ENCODE data around the gene MRGPRF.
A peak's percentile ranks its signal among the peaks of the same experiment; 100 is the strongest.
"Not testable (repeated sequence)": the region's sequence is repeated elsewhere in the genome, so short reads cannot be mapped to it uniquely, and the experiment has no call there.

Gene MRGPRF

DNA sequence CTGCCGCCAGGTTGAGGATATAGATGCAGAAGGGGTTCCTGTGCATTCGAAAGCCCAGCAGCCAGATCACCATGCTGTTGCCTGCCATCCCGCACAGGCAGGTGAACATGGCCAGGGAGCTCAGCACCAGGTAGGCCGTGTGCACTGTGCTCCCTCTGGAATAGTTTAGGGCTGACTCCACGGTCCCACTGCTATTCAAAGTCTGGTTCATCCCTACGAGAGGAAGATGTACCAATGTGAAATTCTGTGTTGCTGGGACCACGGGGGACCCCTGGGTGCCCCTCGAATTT is 32.3 kb downstream of the MRGPRF start, which contains the start of gene MRGPRD:
MRGPRD (minus strand) TSS at position 211 of the 290 bp plus-strand sequence; CDS start at position 211, 0 bp downstream.
- no peak for DNase-seq

DNA sequence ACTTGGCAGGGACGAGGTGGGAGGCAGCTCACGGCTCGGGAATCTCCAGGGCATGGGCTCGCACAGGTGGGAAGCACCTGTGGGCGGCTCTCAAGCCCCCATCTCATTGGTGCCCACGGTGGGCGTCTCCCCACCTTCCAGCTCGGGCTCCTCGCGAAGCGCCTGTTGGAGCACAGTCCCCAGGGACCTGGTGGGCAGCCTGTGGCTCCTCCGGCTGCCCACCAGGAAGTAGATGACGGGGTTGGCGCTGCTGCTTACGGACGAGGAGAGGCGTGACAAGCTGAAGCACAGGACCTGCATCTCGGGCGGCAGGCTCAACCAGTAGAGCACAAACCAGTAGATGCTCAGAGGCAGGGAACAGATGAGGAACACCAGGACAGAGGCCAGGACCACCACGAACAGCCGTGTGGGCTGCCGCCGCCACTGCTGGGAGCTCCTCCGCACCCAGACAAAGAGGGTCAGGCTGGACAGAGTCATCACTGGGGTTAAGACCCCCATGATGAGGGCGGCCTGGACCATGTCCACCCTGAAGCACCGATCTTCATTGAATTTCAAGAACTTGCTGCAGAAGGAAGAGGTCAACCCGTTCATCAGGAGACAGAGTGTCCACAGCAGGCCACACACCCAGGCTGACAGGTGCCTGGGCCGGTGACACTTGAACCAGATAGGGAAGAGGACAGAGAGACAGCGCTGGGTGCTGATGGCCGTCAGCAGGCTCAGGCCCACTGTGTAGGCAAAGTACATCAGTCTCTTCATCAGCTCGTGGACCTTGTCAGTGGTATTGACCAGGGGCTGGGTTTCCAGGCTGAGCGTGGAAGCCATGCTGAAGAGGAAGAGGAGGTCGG is 32.9 kb downstream of the MRGPRF start:
- DNase-seq, result no peak

DNA sequence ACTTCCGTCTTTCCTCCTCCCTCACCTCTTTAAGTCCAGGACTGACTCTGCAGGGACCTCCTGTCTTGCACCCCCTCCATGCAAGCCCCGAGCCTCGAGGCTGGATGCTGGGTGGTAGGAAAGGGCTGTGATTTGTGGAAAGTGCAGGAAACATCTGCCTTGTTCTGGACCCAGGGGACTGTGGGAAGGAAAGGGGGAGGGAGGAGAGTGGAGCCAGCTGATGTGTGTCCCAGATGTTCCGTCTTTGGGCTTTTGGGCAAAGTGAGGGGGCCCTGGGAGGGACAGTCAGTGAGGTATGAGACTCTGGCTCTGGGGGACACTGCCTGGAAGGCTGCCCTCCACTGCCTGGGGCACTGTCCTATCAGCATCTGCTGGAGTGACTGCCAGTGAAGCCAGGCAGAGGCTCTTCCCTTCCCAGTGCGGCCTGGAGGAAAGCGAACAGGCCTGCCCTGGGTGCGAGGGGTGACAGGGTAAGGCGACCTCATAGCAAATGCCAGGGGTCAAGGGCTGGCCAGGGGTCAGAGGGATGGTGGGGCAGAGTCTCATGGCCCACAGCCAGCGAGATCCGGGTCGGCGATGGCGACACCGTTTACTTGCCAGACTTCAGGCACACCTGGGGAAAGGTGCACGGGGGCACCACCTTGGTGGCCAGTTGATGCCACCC is 34.0 kb downstream of the MRGPRF start:
- no peak for DNase-seq

DNA sequence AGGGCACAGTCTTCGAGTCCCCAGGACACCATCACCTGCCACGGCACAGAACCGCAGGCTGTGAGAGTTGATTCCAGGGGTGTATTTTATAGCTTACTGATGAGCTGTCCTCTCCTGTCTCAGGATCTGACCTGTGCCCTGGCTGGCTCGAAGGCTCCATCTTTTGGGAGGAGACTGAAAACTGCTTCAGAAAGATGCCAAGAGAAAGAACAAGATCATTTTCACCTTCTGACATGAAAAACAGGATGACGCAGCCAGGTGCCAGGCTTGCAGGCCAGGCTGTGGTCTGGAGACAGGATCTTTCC is 34.5 kb downstream of the MRGPRF start:
- DNase-seq, result no peak

DNA sequence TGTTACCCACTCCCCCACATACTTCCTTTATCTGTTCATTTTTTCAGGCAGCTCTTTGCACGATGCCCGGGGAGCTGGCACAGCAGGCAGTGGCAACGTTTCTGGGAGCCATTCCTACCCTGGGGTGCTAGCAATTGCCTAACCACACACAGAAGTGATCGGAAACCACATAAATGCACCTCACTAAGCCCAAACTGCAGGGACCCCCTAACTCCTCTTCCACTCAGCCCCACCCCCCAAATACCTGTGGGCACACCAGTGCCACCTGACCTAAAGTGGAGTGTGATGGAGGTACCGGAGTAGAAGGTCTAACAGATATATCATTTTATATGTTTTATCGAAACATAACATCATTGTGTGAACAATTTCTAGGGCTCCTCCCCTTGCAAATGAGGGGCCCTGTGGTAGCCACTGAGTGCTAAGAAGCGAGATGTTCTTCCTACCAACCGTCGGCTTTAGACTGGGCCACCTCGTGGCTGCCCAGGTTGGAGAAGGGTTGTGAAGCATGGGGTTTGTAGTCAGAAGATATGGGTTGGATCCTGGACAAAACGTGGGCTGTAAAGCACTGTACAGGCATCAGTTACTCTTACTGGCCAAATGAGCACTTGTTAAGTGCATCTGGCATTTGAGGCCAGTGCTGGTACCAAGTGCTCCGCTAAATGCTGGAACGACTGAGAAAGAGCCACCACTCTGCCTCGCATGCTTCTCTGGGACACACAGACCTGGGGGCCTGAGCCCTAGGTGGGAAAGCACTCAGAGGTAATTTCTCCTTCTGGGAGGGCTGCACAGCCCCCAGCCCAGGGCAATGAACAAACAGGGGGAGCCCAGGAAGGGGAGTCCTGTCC is 35.0 kb downstream of the MRGPRF start:
- no peak for DNase-seq

DNA sequence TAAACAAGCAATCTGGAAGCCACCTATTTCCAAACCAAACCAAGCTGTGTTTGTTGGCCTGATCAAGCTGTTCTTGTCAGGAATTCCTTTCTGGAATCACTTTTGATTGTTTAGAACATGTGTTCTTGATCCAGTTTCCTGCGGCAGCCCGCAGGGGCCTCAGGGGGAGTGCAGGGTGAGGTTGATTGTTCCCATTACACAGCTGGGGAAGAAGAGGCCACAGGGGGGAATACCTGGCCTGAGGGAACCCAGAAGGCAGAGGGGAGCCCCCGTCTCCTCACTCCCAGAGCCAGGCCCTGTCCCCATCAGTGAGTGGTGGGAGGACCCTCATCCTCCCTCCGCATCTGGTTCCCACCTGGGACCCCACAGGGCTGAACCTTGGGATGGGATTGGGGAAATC is 36.5 kb downstream of the MRGPRF start:
- DNase-seq, result no peak

DNA sequence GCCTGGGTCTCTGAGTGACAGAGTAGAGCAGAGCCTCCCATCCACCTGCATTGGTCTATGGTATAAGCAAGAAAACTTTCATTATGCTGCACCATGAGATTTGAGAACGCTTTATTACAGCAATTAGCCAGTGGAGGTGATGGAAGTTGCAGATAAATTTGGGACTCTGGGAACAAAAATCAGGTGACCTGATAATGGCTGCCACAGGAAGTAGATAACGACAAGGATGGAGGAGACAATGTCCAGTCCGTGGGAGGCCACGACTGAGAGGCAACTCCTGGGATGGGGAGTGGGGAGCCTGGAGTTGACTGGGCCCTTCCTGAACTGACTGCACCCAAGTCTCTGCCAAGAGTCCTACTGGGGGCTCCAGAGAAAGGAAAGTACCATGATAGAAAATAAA is 37.0 kb downstream of the MRGPRF start:
- no peak for DNase-seq

DNA sequence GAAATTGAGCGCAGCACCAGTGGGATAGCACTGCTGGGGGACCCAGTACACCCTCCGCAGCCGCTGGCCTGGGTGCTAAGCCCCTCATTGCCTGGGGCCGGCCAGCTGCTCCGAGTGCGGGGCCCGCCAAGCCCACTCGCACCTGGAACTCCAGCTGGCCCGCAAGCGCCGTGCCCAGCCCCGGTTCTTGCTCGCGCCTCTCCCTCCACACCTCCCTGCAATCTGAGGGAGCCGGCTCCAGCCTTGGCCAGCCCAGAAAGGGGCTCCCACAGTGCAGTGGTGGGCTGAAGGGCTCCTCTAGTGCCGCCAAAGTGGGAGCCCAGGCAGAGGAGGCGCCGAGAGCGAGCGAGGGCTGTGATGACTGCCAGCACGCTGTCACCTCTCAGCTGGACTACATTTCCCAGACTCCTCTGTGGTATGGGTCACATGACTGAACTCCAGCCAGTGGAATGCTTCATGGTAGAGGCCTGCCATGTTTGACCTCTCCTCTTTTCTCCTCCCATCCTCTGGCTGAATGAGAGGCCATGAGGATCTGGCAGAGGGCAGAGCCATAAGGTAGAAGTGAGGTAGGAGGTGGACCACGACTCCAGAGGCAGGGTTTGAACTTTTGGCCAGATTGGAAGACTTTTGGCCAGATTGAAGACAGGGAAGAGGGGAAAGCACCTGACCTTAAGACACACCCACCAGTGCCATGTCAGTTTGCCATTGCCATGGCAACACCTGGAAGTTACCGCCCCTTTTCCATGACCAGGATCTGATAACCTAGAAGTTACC is 38.4 kb downstream of the MRGPRF start:
- peak; percentile 31 to 38 (median 34) for DNase-seq

DNA sequence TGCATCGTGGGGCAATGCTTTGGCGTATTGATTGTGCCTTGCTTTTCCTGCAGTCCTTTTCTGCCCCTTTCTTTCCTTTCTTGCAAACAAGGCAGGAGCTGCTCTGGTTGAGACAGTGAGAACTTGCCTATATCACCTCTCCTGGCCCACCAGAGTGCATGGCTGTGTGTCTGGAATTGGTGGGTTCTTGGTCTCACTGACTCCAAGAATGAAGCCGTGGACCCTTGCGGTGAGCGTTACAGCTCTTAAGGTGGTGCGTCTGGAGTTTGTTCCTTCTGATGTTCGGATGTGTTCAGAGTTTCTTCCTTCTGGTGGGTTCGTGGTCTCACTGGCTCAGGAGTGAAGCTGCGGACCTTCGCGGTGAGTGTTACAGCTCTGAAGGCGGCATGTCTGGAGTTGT is 39.3 kb downstream of the MRGPRF start:
- not testable (repeated sequence) for DNase-seq

DNA sequence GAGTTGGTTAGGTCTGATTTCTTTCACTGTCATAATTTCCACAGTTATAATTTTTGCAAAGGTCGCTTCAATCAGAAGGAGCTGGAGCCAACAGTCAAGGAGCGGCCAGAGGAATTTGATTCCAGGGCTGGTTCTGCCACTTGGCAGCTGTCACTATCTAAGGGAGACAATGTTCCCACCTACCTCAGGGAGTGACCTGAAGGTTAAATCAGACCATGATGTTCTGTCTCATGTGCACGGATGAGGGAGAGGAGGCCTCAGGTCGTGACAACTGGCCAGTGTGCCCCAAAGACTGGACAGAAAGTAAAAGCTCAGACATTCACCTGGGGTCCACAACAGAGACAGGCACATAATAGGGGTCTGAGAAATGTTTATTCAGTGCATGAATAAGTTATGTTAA is 39.8 kb downstream of the MRGPRF start:
- DNase-seq, result no peak

DNA sequence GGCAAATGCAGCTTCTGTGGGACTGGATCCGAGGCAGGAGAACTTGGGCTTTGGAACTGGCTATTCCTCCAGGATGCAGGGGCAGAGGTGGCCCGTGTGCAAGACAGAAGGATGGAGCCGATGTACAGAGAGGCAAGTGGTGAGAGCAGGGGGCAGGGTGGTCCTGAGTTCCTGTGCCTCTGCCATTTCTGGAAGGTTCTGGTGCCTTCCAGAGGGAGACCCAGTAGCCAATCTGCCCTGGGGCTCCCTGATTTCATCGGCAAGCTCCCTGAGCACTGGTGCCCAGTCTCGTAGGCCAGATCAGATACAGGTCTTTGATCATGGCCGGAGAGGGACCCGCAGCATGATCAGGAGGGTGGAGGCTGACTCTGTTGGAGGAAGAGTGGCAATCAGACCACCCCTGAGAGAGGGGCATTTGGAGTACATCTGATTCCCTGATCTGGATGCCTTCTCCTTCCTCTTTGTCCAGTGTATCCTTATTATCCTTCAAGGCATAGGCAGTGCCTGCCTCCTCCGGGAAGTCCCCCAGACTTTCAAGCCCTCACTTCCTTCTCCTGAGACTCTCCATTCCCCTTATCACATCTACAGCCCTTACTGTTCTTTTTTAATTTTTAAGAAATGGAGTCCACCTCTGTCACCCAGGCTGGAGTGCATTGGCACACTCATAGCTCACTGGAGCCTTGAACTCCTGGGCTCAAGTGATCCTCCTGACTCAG is 42.0 kb downstream of the MRGPRF start:
- no peak for DNase-seq

DNA sequence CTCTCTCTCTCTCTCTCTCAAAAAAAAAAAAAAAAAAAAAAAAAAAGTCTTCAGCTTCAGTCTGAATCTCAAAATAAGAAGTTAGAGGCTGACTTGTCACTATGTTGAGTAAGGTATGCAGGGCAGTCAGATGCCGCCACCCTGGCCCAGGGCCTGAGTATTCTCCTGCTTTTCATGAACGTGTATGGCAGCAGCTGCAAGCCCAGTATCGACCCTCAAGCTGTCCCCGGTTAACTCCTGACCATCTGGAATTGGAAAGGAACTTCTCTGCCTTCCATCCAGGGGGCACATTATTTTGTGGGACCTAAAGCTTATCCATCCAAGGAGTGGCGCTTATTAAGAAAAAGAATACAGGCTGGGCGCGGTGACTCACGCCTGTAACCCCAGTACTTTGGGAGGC is 43.7 kb downstream of the MRGPRF start:
- DNase-seq, result no peak

DNA sequence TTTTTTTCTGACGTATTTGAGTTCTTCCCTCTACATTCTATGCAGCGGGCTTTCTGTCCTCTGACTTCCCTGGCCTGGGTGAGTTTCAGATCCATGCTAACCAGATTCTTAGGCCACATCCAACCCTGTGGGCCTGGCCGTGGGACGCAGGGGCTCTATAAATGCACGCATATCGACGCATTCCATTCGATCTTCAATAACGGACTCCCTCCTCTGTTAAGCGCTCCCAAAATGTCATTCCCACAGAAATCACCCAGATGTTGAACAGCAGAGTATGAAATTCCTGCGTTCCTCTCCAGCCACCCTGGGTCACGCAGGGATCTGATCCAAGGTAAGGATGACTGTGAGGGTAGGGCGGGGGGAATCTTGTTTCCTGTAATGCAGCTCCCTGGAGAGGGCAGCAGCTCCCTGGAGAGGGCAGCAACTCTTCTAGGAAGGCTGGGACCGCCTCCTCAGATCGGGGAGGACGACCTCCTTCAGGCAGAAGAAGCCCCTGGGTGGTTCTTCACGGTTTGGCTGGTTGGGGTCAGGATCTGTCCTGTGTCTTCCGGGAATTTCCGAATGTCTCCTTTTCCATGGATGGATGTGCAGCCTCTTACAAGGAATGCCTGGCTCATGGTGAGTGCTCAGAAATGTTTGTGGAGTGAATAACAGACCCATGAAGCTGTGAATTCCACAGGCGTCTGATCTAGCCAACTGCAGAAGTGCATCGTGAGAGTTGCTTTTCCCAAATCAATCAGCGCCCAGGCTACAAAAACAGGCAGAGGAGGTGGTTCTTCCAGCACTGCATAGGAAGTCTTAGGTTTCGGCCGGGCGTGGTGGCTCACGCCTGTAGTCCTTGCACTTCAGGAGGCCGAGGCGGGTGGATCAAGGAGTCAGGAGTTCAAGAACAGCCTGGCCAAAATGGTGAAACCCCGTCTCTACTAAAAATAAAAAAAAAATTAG is 44.5 kb downstream of the MRGPRF start:
- no peak for DNase-seq

DNA sequence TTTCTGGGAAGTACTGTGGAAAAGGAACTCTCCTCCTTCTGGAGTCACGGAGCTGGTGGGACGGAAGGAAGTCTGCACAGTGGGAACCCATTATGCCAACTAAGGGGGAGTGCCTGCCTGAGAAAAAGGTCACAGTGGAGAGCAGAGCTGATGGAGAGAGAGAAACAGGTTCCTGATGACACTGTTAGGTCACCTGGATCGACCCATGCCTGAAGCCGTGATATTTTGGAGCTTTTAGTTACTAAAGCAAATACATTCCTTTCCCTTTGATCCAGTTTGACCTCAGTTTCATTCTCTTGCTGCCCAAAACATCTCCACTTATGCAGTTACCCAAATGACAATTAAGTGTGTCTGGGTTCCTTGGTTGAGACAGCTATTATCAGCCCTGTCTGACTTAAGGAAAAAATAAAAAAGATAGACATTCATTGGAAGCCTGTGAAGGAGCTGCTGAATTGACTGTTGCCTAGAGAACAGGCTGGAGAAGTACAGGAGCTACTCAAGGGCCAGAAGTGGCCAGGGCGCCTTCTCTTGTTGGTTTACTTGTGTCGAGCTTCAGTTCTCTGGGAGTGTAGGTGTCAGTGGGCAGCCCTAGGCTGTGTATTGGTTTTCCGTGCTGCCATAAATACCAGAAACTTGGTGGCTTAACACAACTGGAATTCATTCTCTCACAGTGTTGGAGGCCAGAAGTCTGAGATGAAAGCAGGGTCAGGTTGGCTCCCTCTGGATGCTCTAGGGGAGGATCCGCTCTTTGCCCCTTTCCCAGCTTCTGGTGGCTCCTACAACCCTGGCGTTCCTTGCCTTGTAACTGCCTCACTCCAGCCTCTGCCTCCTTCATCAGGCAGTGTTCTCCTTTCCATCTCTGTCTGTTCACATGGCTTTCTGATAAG is 45.9 kb downstream of the MRGPRF start:
- no peak for DNase-seq

DNA sequence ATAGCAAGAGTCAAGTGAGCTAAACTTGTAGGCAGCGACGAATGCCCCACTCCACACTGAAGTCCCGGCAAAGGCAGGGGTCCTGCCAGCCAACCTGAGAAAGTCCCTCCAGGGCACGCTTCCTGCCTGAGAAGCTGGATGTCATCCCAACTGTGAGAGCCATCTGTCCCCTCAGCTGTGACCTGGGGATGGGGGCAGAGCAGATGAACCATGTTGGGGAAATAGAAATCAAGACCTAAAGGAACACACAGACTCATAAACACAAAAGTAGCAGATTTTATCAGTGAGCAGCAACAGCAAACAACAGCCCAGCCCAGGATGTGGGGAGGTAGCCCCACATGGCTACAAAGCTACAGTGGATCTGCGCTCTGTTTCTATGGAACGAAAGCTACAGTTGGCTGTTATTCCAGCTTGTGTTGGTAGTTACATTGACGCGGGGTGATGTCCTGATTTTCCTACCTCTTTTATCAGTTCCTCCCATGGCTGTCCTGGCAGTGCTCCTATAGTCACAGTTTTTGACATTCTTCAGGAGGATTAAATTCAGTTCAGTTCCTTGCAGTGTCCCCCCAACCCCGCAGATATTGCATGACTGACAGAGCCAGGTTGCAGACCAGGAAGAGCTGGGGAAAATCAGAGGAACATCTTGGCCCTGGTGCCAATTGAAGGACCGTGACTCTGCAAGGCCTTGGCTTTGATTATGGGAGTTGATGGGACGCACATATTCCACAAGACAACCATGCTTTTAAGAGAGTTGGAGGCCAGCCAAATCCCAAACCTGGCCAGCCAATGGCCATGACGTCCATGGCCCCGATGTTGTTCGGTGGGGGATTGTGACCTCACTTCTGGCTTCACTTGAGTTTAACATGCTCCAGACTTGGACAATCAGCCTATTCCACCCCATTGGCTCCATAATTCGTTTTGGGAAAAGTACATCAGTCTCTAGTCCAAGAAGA is 46.9 kb downstream of the MRGPRF start:
- no peak for DNase-seq

DNA sequence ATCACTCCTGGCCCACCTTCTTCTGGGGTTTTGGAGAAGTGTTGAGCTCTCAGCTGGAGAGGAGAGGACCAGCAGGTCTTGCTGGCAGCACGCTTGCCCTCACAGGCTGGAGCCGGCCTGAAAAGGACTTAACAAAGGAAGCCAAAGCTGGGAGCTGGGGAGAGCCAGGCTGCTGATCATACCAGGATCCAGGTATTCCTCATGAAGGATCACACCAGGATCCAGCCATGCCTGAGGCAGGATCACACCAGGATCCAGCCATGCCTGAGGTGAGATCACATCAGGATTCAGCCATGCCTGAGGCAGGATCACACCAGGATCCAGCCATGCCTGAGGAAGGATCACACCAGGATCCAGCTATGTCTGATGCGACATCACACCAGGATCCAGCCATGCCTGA is 49.3 kb downstream of the MRGPRF start:
- no peak for DNase-seq

DNA sequence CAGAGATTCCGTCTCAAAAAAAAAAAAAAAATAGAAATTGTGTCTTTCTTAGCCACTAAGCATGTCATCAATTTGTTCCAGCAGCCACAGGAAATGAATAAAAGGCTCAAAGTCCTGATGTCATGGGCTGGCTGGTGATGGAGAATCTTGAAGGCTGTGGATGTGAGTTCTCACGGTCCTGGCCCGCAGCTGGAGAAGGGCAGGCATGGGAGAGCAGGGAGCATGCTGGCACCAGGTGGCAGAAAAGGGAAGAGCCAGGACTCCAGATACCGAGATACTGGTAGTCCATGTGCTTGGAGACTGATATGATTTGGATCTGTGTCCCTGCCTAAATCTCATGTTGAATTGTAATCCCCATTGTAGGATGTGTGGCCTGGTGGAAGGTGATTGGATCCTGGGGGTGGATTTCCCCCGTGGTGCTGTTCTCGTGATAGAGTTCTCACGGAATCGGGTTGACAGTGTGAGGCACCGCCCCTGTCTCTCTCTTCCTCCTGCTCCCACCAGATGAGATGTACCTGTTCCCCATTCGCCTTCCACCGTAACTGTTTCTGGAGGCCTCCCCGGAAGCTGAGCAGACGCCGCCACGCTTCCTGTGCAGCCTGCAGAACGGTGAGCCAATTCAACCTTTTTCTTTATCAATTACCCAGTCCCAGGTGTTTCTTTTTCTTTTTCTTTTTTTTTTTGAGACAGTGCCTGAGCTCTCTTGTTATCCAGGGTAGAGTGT is 50.4 kb downstream of the MRGPRF start:
- DNase-seq, result no peak

DNA sequence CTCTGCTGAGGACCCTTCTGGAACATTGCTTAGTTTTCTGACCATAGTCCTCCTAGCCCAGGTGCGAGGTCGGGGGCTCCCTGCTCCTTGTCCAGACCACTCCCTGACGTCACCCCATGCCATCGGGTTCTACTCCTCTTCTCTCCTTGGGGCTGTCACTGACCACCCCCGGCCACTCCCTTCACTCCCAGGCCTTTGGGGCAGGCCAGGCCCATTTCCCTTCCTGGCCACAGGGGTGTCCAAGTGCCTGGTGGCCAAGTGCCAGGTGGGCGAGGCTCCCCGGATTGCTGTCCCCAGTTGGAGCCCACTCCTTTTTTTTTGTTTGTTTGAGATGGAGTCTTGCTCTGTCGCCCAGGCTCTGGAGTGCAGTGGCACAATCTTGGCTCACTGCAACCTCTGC is 51.8 kb downstream of the MRGPRF start:
- no peak for DNase-seq
